ENCODE data around the gene PROSER2. TPM values are rescaled to one million over a fixed set of nuclear protein-coding genes. Genes with fewer than 3 reads are reported as not detected.
"Not testable (repeated sequence)": the region's sequence is repeated elsewhere in the genome, so short reads cannot be mapped to it uniquely, and the experiment has no call there.

PROSER2 gene
- total and polyA plus RNA-seq, 5 experiments from 2014 or later, result 0.31 to 0.93 (median 0.61) TPM; not detected in 1

DNA sequence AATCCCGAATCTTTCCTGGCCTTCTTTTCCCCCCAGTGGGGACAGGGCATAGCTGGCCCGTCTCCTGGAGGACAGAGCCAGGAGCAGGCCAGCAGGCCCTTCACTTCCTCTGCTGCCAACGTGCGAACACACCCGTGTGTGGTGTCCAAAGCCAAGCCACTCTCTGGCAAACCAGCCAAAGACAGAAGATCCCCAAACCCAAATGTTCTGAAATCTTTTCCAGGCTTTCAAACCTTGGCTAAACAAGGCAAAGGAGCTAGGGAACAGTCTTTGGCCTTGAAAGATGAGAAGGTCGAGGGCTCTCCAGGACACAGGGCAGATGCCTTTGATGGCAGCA, 63.0 kb downstream of the PROSER2 start:
- POLR2A ChIA-PET, result no interaction called here

DNA sequence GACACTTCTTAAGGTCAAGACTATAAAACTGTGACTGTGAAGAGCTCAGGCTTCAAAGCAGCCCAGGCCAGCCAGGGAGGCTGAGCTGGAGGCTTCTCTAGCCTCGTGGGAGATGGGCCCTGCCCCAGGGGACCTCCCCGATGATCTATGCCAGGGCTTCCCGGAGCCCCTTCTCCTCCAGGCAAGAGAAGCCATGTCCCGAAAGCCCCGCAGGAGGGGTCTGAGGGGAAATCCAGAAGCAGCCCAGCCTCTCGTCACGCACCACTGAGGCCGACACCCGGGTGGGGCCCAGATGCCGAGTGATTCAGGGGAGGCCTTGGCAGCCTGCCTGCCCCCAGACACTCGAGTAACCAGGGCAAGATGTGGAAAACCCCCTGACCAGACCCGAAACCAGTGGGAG, 63.7 kb downstream of the PROSER2 start:
- POLR2A ChIA-PET, result interaction anchor here (0.6 kb wide), 1 partner anchor 71 kb away, joined by 3 read pairs; no protein-coding TSS in a partner anchor

More for the DNA sequence above, 63.0 kb downstream of the PROSER2 start:
- Mint-ChIP-seq H3K4me3 (no peak overlapping the region), H3K36me3 (no peaks in the 10 kb centered on the region), H3K9me3 (no peaks in the 10 kb centered on the region), H3K4me1 (peaks cover 0 to 7% (median 0%) of the 10 kb centered on the region in 4 donors), H3K27me3 (no peaks in the 10 kb centered on the region), H3K27ac (no peak overlapping the region)
- DNase-seq (no peak), ATAC-seq (no peak)

DNA sequence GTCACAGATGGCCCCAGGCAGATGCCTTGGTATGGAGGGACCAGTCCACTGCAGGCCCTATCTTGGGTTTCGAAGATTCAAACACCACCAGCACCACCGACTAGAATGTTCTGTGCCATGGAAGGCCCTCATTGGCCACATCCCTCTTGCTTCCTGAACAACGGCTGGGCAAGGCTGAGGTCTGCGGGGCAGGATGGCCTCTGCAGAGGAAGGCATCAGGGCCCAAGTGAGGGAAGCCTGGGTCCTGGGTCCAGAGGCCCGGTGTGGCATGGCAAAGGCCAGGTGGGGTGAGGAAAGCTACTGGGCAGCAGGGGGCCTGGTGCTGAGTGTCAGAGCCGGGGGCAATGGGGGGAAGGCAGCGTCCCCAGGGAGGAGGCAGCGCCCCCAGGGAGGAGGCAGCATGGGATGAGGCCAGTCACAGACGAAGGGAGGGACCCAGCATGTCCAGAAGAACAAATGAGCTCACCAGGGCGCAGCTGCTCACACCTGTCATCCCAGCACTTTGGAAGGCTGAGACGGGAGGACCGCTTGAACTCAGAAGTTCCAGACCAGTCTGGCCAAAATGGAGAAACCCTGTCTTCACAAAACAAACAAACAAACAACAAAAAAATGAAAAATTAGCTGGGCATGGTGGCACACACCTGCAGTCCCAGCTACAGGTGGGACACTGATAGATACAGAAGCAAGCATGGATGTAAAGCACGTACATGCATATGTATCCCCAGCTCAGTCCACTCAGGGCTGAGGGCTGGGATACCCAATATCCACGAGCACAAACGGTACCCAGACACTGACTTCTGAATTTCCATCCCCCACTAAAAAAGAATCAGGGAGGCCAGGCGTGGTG, 64.4 kb downstream of the PROSER2 start:
- Mint-ChIP-seq H3K9me3 (no peaks in the 10 kb centered on the region), H3K4me3 (no peak overlapping the region), H3K4me1 (peaks cover 0 to 4% (median 0%) of the 10 kb centered on the region in 4 donors), H3K36me3 (no peaks in the 10 kb centered on the region), H3K27ac (peak overlapping the region in 2 of 10 donors; percentile 25 to 63), H3K27me3 (no peaks in the 10 kb centered on the region)
- POLR2A ChIA-PET, result no interaction called here
- no peak for ATAC-seq
- no peak for DNase-seq

More for the DNA sequence above, 63.7 kb downstream of the PROSER2 start:
- Mint-ChIP-seq H3K27ac (no peak overlapping the region), H3K9me3 (no peaks in the 10 kb centered on the region), H3K4me3 (no peak overlapping the region), H3K4me1 (peaks cover 0 to 7% (median 0%) of the 10 kb centered on the region in 4 donors), H3K36me3 (no peaks in the 10 kb centered on the region), H3K27me3 (no peaks in the 10 kb centered on the region)
- no peak for ATAC-seq
- no peak for DNase-seq

DNA sequence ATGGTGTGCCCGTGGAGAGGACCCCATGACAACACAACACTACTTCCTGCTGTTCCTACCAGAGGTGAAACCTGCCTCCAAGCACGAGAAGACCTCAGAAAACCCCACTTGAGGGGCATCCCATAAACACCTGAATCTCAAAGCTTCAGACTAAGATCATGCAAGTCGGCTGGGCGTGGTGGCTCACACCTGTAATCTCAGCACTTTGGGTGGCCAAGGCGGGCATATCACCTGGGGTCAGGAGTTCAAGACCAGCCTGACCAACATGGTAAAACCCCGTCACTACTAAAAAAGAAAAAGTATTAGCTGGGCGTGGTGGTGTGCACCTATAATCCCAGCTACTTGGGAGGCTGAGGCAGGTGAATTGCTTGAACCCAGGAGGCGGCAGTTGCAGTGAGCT, 66.1 kb downstream of the PROSER2 start:
- H3K27me3 Mint-ChIP-seq, POLR2A ChIA-PET, H3K4me1 Mint-ChIP-seq, H3K36me3 Mint-ChIP-seq, H3K27ac Mint-ChIP-seq, H3K9me3 Mint-ChIP-seq, DNase-seq, H3K4me3 Mint-ChIP-seq, ATAC-seq: not testable (repeated sequence)

DNA sequence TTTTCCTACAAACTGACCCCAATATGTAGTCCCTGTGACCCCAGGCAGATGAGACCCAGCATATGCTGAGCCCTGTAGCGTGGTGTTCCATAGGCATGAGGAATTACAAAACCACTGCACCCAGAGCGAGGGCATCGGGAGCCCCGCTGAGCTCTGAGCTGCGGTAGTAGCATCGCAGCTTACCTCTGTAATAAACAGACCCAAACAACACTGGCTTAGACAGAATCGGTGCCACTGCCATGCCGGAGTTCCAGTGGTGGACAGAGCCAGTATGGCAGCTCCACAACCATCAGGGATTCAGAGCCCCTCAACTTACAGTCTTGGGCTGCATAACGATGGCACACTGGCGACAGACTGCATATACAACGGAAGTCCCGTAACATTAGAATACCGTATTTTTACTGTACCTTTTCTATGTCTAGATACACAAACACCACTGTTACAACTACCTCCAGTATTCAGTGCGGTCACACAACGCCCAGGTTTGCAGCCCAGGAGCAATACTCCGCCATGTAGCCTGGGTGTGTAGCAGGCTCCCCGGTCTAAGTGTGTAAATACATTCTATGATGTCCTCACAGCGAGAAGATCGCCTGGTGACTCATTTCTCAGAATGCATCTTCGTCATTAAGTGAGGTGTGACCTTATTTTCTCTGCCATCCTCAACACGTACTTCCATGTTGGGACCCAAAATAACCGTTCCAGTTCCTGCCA, 68.8 kb downstream of the PROSER2 start:
- H3K36me3 Mint-ChIP-seq, result no peaks in the 10 kb centered on the region
- POLR2A ChIA-PET, result no interaction called here
- ATAC-seq, result no peak
- no peak overlapping the region for H3K4me3 Mint-ChIP-seq
- peak overlapping the region in 1 of 10 donors; percentile 33 for H3K27ac Mint-ChIP-seq
- no peaks in the 10 kb centered on the region for H3K9me3 Mint-ChIP-seq
- H3K4me1 Mint-ChIP-seq, result peaks cover 0 to 2% (median 0%) of the 10 kb centered on the region in 4 donors
- DNase-seq, result no peak
- no peaks in the 10 kb centered on the region for H3K27me3 Mint-ChIP-seq

DNA sequence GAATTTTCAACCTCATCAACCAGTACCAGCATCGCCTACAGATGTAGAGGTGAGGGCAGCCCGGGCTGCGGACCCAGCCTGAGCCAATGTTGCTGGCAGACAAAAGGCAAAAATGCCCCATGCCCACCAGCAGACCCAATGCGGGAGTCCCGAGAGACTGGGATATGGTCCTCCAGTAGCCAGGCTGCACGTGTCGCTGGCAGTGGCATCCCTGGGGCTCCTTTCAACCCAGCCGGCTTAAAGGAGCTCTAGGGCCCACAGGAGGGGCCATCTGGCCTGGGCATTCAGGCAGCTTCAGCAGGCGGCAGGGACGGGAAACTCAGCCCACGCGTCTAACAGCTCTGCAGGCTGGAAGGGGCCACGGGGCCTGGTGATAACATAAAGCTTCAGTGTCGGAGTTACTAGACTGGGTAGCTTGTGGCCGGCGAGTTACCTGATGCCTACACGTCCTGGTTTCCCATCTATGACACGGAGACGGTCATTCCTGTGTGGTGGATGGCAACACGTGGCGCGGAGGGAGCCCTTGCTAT, 70.7 kb downstream of the PROSER2 start:
- Mint-ChIP-seq H3K4me1 (peaks cover 0 to 2% (median 0%) of the 10 kb centered on the region in 4 donors), H3K36me3 (no peaks in the 10 kb centered on the region), H3K27ac (no peak overlapping the region), H3K4me3 (no peak overlapping the region), H3K9me3 (no peaks in the 10 kb centered on the region), H3K27me3 (no peaks in the 10 kb centered on the region)
- DNase-seq, result no peak
- ATAC-seq, result no peak
- POLR2A ChIA-PET, result no interaction called here

DNA sequence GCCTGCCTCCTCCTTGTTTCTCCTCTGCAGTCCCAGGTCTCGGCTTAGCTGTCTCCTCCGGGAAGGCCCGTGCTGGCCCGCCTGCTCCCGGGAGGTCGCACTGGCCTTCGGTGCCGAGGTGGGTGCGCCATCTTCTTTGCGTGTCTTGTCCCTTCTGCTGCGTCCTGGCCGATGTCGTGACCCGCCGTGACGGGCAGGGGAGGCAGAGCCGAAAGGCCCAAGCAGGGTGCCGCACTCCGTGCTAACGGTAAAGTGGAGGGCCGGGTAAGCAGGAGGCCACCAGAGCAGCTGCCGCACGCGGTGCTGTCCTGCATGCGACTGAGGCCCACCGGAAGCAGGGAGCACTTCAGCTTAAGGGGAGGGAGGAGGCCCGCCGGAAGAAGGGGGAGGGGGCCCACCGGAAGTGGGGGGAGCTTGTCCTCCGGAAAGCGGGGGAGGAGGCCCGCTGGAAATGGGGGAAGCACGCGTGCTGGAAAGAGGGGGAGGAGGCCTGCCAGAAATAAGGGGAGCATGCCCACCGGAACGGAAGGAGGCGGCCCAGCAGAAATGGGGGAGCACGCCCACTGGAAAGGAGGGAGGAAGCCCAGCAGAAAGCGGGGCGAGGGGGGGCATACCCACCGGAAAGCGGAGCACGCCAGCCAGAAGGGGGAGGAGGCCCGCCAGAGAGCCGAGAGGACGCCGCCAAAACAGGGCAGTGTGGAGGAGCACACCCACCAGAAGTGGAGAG, 71.4 kb downstream of the PROSER2 start:
- no peaks in the 10 kb centered on the region for H3K9me3 Mint-ChIP-seq
- DNase-seq (peak in 1 of 10 donors; percentile 44), ATAC-seq (no peak)
- H3K36me3 Mint-ChIP-seq, result no peaks in the 10 kb centered on the region
- no peaks in the 10 kb centered on the region for H3K27me3 Mint-ChIP-seq
- H3K27ac Mint-ChIP-seq, result peak overlapping the region in 1 of 10 donors; percentile 62
- peaks cover 0 to 2% (median 0%) of the 10 kb centered on the region in 4 donors for H3K4me1 Mint-ChIP-seq
- POLR2A ChIA-PET, result no interaction called here
- H3K4me3 Mint-ChIP-seq, result no peak overlapping the region

DNA sequence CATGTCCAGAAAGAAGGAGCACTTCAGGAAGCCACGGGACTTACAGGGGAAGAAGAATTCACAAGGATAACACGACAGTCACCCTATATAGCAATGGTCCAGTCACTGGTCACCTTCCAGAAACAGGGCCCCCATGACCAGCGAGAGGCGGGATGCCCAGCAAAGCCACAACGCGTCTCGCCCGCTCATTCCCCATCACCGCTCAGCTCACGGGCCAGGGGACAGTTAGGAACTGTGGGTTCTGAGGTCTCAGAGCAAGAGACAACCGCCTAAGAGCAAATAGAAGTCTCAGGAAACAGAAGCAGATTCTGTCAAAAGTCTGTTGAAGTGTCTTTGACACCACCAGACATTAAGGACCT, 71.9 kb downstream of the PROSER2 start:
- peak overlapping the region in 1 of 10 donors; percentile 62 for H3K27ac Mint-ChIP-seq
- H3K9me3 Mint-ChIP-seq, result no peaks in the 10 kb centered on the region
- ATAC-seq (no peak), DNase-seq (no peak)
- peaks cover 0 to 2% (median 0%) of the 10 kb centered on the region in 4 donors for H3K4me1 Mint-ChIP-seq
- no peaks in the 10 kb centered on the region for H3K27me3 Mint-ChIP-seq
- no peak overlapping the region for H3K4me3 Mint-ChIP-seq
- POLR2A ChIA-PET, result no interaction called here
- no peaks in the 10 kb centered on the region for H3K36me3 Mint-ChIP-seq

DNA sequence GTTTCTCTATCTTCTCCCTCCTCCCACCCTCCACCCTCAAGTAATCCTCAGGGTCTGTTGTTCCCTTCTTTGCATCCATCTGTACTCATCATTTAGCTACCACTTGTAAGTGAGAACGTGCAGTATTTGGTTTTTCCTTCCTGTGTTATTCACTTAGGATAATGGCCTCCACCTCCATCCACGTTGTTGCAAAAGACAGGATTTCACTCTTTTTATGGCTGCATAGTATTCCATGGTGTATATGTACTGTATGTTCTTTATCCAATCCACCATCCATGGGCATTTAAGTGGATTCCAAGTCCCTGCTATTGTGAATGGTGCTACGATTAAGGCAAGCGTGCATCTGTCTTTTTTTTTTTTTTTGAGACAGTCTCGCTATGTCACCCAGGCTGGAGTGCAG, 72.4 kb downstream of the PROSER2 start:
- Mint-ChIP-seq H3K36me3 (no peaks in the 10 kb centered on the region), H3K27ac (no peak overlapping the region), H3K9me3 (no peaks in the 10 kb centered on the region), H3K27me3 (no peaks in the 10 kb centered on the region), H3K4me3 (no peak overlapping the region), H3K4me1 (peaks cover 0 to 2% (median 0%) of the 10 kb centered on the region in 4 donors)
- ATAC-seq (no peak), DNase-seq (peak in 1 of 10 donors; percentile 9)
- POLR2A ChIA-PET, result no interaction called here

DNA sequence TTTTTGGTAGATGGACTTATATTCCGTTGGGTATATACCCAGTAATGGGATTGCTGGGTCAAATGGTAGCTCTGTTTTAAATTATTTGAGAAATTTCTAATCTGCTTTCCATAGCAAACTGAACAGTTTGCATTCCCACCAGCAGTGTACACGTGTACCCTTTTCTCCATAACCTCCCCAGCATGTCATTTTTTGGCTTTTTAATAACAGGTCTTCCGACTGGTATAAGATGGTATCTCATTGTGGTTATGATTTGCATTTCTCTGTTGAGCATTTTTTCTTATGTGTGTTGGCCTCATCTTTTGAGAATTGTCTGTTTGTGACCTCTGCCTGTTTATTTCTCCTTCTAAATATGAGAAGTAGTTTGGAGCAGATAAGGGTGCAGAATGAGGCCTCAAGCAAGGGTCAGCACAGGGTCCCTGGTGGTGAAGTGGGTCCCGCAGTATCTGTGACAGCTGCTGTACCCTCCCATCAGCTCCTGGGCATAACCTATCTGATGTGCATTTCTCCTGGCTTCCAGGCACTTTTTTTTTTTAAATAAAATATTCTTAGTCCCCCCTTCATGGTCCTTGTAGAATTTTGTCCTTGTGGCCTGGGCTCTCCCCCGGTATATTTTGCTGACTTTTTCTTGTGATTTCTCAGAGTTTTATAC, 73.5 kb downstream of the PROSER2 start:
- DNase-seq (no peak), ATAC-seq (no peak)
- H3K4me3 Mint-ChIP-seq, result no peak overlapping the region
- peaks cover 0 to 3% (median 0%) of the 10 kb centered on the region in 5 donors for H3K27me3 Mint-ChIP-seq
- no peaks in the 10 kb centered on the region for H3K9me3 Mint-ChIP-seq
- POLR2A ChIA-PET, result no interaction called here
- H3K27ac Mint-ChIP-seq, result no peak overlapping the region
- H3K36me3 Mint-ChIP-seq, result no peaks in the 10 kb centered on the region
- H3K4me1 Mint-ChIP-seq, result peaks cover 0 to 2% (median 0%) of the 10 kb centered on the region in 4 donors

DNA sequence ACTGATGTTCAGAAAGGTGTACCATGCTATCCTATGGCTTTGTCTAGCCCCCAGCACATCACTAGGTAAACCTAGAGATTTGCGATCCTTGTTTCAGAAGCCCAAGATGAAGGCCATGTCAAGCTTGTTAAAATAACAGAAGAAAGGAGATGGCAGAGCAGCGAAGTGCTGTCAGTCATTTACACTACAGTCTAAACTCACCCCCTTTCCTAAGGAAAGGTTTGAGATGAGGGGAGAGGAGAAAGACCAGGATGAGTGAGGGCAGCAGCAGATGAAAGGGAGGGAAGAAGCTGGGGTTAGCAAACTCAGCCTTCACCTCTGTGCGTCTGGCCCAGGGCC, 74.8 kb downstream of the PROSER2 start:
- no peaks in the 10 kb centered on the region for H3K36me3 Mint-ChIP-seq
- H3K4me1 Mint-ChIP-seq, result peaks cover 0 to 7% (median 0%) of the 10 kb centered on the region in 4 donors
- no peaks in the 10 kb centered on the region for H3K9me3 Mint-ChIP-seq
- ATAC-seq, result no peak
- H3K4me3 Mint-ChIP-seq, result no peak overlapping the region
- no peak for DNase-seq
- H3K27me3 Mint-ChIP-seq, result peaks cover 0 to 6% (median 0%) of the 10 kb centered on the region in 5 donors
- POLR2A ChIA-PET, result no interaction called here
- no peak overlapping the region for H3K27ac Mint-ChIP-seq

DNA sequence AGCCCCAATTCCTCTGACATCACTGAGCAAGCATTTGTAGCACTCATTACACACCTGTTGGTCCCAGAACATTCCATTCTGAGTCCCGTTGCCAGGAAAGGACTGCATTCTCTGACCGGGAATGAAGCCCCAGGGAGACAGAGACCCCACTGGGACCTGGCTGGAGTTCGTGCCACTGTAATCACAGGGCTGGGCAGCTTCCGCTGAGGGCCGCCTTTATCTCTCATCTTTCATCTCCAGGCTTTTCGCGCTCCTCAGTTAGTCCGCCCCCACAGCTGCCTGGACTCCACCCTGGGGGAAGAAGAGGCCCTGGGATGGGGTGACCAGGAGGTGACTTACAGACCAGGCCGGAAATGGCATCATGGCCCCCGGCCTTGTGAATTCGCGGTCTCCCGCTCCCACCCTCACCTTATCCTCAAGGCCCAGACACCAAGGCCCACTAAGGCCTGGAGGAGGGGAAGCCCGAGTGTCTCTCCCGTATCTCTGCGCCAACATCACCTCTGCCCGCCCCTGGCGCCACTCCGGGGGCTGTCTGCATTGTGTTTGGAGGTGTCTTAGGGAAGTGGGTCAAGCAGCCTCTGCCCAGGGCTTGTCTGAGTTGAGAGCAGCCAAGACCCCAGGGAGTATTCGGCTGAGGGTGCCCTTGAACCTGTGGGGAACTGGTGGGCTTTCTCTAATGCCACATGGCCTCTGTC, 75.4 kb downstream of the PROSER2 start:
- POLR2A ChIA-PET, result no interaction called here
- H3K4me3 Mint-ChIP-seq, result no peak overlapping the region

More for the DNA sequence above, 75.4 kb downstream of the PROSER2 start:
- Mint-ChIP-seq H3K27ac (no peak overlapping the region), H3K27me3 (peaks cover 0 to 6% (median 0%) of the 10 kb centered on the region in 5 donors), H3K36me3 (no peaks in the 10 kb centered on the region), H3K4me1 (peaks cover 0 to 7% (median 0%) of the 10 kb centered on the region in 4 donors), H3K9me3 (no peaks in the 10 kb centered on the region)
- ATAC-seq (no peak), DNase-seq (no peak)
